PFSK-1 (cell line): ENCODE data around the gene HIBCH.

ENCODE experiments used
- POLR2AphosphoS5 ChIP-seq: IDR thresholded peaks from 2 replicates; pipeline ENCODE4 v1.6.1; 2012; ENCODE audit warnings: low read depth, mild to moderate bottlenecking, control low read depth, low read length, moderate library complexity
- SIN3A ChIP-seq: IDR thresholded peaks from 2 replicates; pipeline ENCODE4 v1.6.1; 2012; ENCODE audit warnings: mild to moderate bottlenecking, low read length, moderate library complexity, borderline replicate concordance; ENCODE audit not compliant: insufficient read depth
- TAF1 ChIP-seq: IDR thresholded peaks from 2 replicates; pipeline ENCODE4 v1.6.1; 2012; ENCODE audit warnings: low read length, control low read depth, borderline replicate concordance; ENCODE audit not compliant: insufficient read depth
- TF ChIP-seq, protein P1 (sequence below), 2 experiments: IDR thresholded peaks; 2 replicates each; pipeline versions ENCODE4 v1.6.1 to v1.8.0; 2011 to 2012; ENCODE audit warnings: low read depth in 2 of 2, low read length in 2 of 2, control low read depth in 1 of 2, inconsistent platforms in 1 of 2, mild to moderate bottlenecking in 1 of 2, moderate library complexity in 1 of 2; ENCODE audit not compliant: insufficient read depth in 1 of 2

DNA sequence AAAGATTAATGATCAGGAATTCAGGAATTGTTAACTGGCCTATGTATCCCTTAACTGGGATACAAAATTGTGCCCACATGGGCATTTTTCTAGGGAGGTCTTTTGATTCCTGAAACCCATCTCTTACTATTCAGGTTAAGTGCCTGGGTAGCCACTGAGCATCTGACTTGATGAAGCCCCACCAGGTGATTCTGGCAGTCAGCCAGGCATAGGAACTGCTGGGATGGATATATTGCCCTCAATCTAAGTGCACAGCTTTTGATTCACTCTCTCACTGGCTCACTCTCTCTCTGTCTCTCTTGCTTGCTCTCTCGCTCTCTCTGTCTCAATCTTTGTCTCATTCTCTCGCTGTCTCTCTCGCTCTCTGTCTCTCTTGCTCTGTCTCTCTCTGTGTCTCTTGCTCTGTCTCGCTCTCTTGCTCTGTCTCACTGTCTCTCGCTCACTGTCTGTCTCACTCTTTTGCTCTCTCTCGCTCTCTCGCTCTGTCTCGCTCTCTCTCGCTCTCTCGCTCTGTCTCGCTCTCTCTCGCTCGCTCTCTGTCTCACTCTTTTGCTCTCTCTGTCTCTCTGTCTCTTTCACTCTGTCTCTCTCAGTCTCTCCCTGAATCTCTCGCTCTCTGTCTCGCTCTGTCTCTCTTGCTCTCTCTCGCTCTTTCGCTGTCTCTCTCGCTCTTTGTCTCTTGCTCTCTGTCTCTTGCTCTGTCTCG, 46.0 kb upstream of the HIBCH start:
- TF ChIP-seq, protein P1, sequence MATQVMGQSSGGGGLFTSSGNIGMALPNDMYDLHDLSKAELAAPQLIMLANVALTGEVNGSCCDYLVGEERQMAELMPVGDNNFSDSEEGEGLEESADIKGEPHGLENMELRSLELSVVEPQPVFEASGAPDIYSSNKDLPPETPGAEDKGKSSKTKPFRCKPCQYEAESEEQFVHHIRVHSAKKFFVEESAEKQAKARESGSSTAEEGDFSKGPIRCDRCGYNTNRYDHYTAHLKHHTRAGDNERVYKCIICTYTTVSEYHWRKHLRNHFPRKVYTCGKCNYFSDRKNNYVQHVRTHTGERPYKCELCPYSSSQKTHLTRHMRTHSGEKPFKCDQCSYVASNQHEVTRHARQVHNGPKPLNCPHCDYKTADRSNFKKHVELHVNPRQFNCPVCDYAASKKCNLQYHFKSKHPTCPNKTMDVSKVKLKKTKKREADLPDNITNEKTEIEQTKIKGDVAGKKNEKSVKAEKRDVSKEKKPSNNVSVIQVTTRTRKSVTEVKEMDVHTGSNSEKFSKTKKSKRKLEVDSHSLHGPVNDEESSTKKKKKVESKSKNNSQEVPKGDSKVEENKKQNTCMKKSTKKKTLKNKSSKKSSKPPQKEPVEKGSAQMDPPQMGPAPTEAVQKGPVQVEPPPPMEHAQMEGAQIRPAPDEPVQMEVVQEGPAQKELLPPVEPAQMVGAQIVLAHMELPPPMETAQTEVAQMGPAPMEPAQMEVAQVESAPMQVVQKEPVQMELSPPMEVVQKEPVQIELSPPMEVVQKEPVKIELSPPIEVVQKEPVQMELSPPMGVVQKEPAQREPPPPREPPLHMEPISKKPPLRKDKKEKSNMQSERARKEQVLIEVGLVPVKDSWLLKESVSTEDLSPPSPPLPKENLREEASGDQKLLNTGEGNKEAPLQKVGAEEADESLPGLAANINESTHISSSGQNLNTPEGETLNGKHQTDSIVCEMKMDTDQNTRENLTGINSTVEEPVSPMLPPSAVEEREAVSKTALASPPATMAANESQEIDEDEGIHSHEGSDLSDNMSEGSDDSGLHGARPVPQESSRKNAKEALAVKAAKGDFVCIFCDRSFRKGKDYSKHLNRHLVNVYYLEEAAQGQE (IDR thresholded peaks at IDR 0.05; ENCODE audit: insufficient read depth in 1 of 2, low read depth in 2 of 2, low read length in 2 of 2), result no peak
- TF ChIP-seq POLR2AphosphoS5 (no peak), TAF1 (no peak), SIN3A (no peak)
